Ascending aorta (tissue), 2 donors: ENCODE data around the gene PDE4B. TPM values are rescaled to one million over a fixed set of nuclear protein-coding genes. Genes with fewer than 3 reads are reported as not detected.

Experiments
- DNase-seq, 2 donors: peaks; one replicate each; pipeline ENCODE4 v3.0.0-alpha.2; 2019; ENCODE audit warnings: low spot score in 2 of 2
- H3K27ac ChIP-seq, 2 donors: fragments of 200-600 bp; sonication (generic); one replicate each; pipeline ENCODE4 v1.5.1; 2016 to 2017; ENCODE audit warnings: mild to moderate bottlenecking in 1 of 2
- H3K27me3 ChIP-seq: fragments of 200-600 bp; sonication (generic); one replicate; pipeline ENCODE4 v1.5.1; 2017
- H3K36me3 ChIP-seq, 2 donors: fragments of 200-600 bp; sonication (generic); one replicate each; pipeline ENCODE4 v1.5.1; 2016
- H3K4me1 ChIP-seq, 2 donors: fragments of 200-600 bp; sonication (generic); one replicate each; pipeline ENCODE4 v1.5.1; 2016 to 2017; ENCODE audit warnings: mild to moderate bottlenecking in 1 of 2
- H3K4me3 ChIP-seq, 2 donors: fragments of 200-600 bp; sonication (generic); one replicate each; pipeline ENCODE4 v1.5.1; 2016 to 2017; ENCODE audit warnings: mild to moderate bottlenecking in 1 of 2
- H3K9me3 ChIP-seq, 2 donors: fragments of 200-600 bp; sonication (generic); one replicate each; pipeline ENCODE4 v1.5.1; 2016
- intact Hi-C: fragments of 100-400 bp; cut with DNase I; formaldehyde crosslinking; loops from one replicate; pipeline ENCODE4 v1.15.1; 2023
- total RNA-seq: library from RNA; depleted of rRNA; stranded (reverse); fragments of >200 nt; gene quantifications from one replicate; pipeline ENCODE4 v1.1.0, GENCODE V29; 2016
- TF ChIP-seq, protein P1 (sequence below), 3 experiments: fragments of 200-600 bp in 2 of 3; fragments of 450-650 bp in 1 of 3; sonication (generic) in 2 of 3; IDR thresholded peaks; one replicate each; pipeline ENCODE4 v1.5.1; 2016 to 2019; ENCODE audit warnings: antibody characterized with exemption in 3 of 3, mild to moderate bottlenecking in 1 of 3, moderate library complexity in 1 of 3

PDE4B gene
- total RNA-seq, 1 donor from 2014 or later: 4.5 TPM

DNA sequence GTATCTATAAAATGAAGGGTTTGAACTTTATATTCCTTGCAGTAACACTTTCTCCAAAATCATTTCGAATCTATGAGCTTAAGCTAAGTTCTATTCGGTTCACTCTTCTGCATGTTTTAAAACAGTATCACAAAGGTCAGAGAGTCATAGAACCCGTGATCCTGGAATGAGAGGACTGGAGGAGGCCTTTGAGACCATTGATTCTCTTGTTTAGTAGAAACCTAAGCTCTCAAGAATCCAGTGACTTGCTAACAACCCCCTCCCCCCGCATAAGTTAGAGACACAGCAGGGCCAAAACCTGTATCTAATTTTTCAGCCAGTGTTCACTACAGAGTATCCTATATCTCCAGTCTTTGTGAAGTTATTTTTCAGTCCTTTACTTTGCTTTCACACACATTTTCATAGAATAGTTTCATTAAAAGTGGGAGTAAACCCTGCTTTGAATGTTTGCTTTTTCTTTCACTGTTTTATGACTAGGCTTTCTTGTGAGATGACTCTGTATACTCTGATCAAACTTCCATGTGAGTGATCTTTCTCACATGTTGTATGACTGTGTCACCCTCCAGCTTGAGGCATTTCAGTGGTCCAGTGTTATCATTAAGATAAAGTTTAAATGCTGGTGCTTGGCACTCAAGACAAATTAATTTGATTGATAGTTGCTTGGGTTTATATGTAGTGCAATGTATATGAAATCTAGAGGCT, 465.9 kb downstream of the PDE4B start:
- Histone ChIP-seq H3K27ac (no peak overlapping the region), H3K4me3 (no peak overlapping the region), H3K27me3 (no peaks in the 10 kb centered on the region), H3K36me3 (no peaks in the 10 kb centered on the region), H3K9me3 (no peaks in the 10 kb centered on the region), H3K4me1 (no peaks in the 10 kb centered on the region)
- intact Hi-C loops: no loop called here
- TF ChIP-seq, protein P1, sequence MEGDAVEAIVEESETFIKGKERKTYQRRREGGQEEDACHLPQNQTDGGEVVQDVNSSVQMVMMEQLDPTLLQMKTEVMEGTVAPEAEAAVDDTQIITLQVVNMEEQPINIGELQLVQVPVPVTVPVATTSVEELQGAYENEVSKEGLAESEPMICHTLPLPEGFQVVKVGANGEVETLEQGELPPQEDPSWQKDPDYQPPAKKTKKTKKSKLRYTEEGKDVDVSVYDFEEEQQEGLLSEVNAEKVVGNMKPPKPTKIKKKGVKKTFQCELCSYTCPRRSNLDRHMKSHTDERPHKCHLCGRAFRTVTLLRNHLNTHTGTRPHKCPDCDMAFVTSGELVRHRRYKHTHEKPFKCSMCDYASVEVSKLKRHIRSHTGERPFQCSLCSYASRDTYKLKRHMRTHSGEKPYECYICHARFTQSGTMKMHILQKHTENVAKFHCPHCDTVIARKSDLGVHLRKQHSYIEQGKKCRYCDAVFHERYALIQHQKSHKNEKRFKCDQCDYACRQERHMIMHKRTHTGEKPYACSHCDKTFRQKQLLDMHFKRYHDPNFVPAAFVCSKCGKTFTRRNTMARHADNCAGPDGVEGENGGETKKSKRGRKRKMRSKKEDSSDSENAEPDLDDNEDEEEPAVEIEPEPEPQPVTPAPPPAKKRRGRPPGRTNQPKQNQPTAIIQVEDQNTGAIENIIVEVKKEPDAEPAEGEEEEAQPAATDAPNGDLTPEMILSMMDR (IDR thresholded peaks at IDR 0.05): no peak
- no peak for DNase-seq

- no peaks in the 10 kb centered on the region for H3K9me3 ChIP-seq
- no peak for DNase-seq
- no peaks in the 10 kb centered on the region for H3K36me3 ChIP-seq
- TF ChIP-seq, protein P1 (IDR thresholded peaks at IDR 0.05): no peak
- no peak overlapping the region for H3K4me3 ChIP-seq
- intact Hi-C loops: loop anchor here (10.0 kb wide), 1 partner anchor 837 kb away; the partner anchor contains the start of genes LEPR and LEPROT
- no peaks in the 10 kb centered on the region for H3K4me1 ChIP-seq
- no peaks in the 10 kb centered on the region for H3K27me3 ChIP-seq
- no peak overlapping the region for H3K27ac ChIP-seq
These were observed 468.7 kb downstream of the PDE4B start for GRCh38 chr1:66261364-66261763.

- no peak overlapping the region for H3K4me3 ChIP-seq
- no peaks in the 10 kb centered on the region for H3K36me3 ChIP-seq
- no peaks in the 10 kb centered on the region for H3K4me1 ChIP-seq
- H3K27me3 ChIP-seq: no peaks in the 10 kb centered on the region
- peak in 1 of 2 donors; percentile 67 for DNase-seq
- intact Hi-C loops: loop anchor here (10.0 kb wide), 1 partner anchor 838 kb away; the partner anchor contains the start of genes LEPR and LEPROT
- no peaks in the 10 kb centered on the region for H3K9me3 ChIP-seq
- H3K27ac ChIP-seq: no peak overlapping the region
- TF ChIP-seq, protein P1 (IDR thresholded peaks at IDR 0.05): no peak
These were observed 469.7 kb downstream of the PDE4B start for GRCh38 chr1:66262208-66262963.

GRCh38 chr1:66265268-66265667, 472.6 kb downstream of the PDE4B start:
- Histone ChIP-seq H3K4me1 (peaks cover under 1 to 6% of the 10 kb centered on the region in 2 donors), H3K36me3 (no peaks in the 10 kb centered on the region), H3K27me3 (no peaks in the 10 kb centered on the region), H3K4me3 (no peak overlapping the region), H3K9me3 (no peaks in the 10 kb centered on the region), H3K27ac (no peak overlapping the region)
- intact Hi-C loops: loop anchor here (10.0 kb wide), 1 partner anchor 840 kb away; the partner anchor contains the start of genes LEPR and LEPROT
- TF ChIP-seq, protein P1 (IDR thresholded peaks at IDR 0.05): no peak
- no peak for DNase-seq

DNA sequence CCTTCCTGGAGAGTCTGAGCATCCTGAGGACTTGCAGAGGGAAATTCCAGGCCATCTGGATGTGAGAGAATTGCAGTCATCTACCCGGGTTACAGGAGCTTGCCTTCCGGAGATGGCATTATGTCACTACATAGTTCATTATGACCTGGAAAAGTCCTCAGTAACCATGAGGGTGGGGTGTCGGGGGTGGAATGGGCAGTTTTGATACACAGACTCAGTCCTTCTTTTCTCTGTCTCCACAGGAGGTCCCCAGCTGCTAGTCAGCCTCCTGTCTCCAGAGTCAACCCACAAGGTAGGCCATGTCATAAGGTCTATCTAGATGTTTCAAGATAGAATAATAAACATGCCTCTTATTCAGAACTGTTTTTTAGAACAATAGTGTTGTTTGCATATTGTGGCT, 473.1 kb downstream of the PDE4B start:
- H3K9me3 ChIP-seq: no peaks in the 10 kb centered on the region
- H3K4me1 ChIP-seq: peaks cover 6 to 9% of the 10 kb centered on the region in 2 donors
- H3K27me3 ChIP-seq: no peaks in the 10 kb centered on the region
- H3K4me3 ChIP-seq: no peak overlapping the region
- H3K36me3 ChIP-seq: no peaks in the 10 kb centered on the region
- intact Hi-C loops: loop anchor here (10.0 kb wide), 1 partner anchor 841 kb away; the partner anchor contains the start of genes LEPR and LEPROT
- no peak for DNase-seq
- TF ChIP-seq, protein P1 (IDR thresholded peaks at IDR 0.05): no peak
- H3K27ac ChIP-seq: no peak overlapping the region
